KMS-11 (cell line): Measurements from ENCODE around the gene TUBB2B.

Source experiments
- H2AFZ ChIP-seq: fragments of 200-600 bp; sonication (generic); 2 replicates; pipeline ENCODE4 v1.6.1; 2016; ENCODE audit warnings: antibody characterized with exemption, mixed run types, low read depth
- H3K27ac ChIP-seq: fragments of 200-600 bp; sonication (generic); 2 replicates; pipeline ENCODE4 v1.6.1; 2016; ENCODE audit warnings: mild to moderate bottlenecking, mixed run types
- H3K27me3 ChIP-seq: fragments of 200-600 bp; sonication (generic); 2 replicates; pipeline ENCODE4 v1.6.1; 2017; ENCODE audit warnings: mild to moderate bottlenecking, low read depth, mixed run types, moderate library complexity; ENCODE audit not compliant: insufficient read depth
- H3K36me3 ChIP-seq: fragments of 200-600 bp; sonication (generic); 2 replicates; pipeline ENCODE4 v1.6.1; 2017; ENCODE audit warnings: mild to moderate bottlenecking, mixed run types; ENCODE audit not compliant: insufficient read depth
- H3K4me1 ChIP-seq: fragments of 200-600 bp; sonication (generic); 2 replicates; pipeline ENCODE4 v1.6.1; 2016; ENCODE audit warnings: mild to moderate bottlenecking, low read depth, mixed run types; ENCODE audit not compliant: poor library complexity, severe bottlenecking
- H3K4me2 ChIP-seq: fragments of 200-600 bp; sonication (generic); 2 replicates; pipeline ENCODE4 v1.7.0; 2016; ENCODE audit warnings: mild to moderate bottlenecking, mixed run types
- H3K4me3 ChIP-seq: fragments of 200-600 bp; sonication (generic); IDR thresholded peaks from 2 replicates; pipeline ENCODE4 v1.6.1; 2017; ENCODE audit warnings: low read depth, low read length, mixed read lengths; ENCODE audit not compliant: insufficient read depth
- H3K79me2 ChIP-seq: fragments of 200-600 bp; sonication (generic); 2 replicates; pipeline ENCODE4 v1.6.1; 2016; ENCODE audit warnings: low read depth, mixed run types; ENCODE audit not compliant: insufficient read depth
- H3K9ac ChIP-seq: fragments of 200-600 bp; sonication (generic); 2 replicates; pipeline ENCODE4 v1.6.1; 2016; ENCODE audit warnings: mild to moderate bottlenecking, mixed run types
- H4K20me1 ChIP-seq: fragments of 200-600 bp; sonication (generic); 2 replicates; pipeline ENCODE4 v1.6.1; 2016; ENCODE audit warnings: mild to moderate bottlenecking, mixed run types; ENCODE audit not compliant: insufficient read depth
- TF ChIP-seq, protein P1 (sequence below): fragments of 200-600 bp; sonication (generic); conservative IDR thresholded peaks from 2 replicates; pipeline ENCODE4 v1.6.1; 2017; ENCODE audit warnings: low read depth, mild to moderate bottlenecking, antibody characterized with exemption, low read length, moderate library complexity, mixed read lengths

Gene TUBB2B

DNA sequence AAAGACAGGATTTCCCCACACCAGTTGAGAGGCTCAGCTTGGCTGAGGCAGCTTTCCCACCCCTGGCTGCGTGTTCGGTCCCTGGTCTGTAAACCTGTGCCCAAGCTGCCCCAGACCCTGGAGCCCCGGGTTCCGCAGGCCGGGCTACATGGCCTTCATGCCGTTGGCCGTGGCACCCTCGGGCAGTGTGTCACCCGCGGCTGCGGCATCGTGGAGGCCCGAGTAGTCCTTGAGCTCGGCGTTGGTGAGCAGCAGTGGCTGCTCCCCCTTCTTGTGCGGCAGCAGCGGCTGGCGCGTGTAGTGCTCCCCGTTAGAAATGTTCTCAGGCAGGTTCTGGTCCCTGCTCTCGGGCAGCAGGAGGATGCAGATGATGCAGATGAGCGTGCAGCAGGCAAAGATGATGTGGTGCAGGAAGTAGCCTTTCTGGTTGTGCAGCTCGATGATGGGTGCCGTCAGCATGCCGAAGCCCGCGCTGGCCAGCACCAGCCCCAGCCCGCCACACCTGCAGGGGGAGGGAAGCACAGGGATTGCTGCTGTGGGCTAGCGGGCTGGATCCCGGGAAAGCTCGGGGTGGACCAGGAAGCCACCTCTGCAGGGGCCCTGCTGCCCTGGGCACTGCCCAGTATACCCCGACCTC is 45.6 kb upstream of the TUBB2B start:
- Histone ChIP-seq H3K4me3 (no peak overlapping the region), H3K79me2 (no peaks in the 10 kb centered on the region; the same call in 1 of the 2 replicates), H3K4me2 (no peak overlapping the region), H4K20me1 (no peaks in the 10 kb centered on the region), H3K27ac (no peak overlapping the region), H3K4me1 (no peaks in the 10 kb centered on the region), H3K36me3 (no peaks in the 10 kb centered on the region; the same call in 1 of the 2 replicates), H2AFZ (no peak overlapping the region), H3K9ac (no peak overlapping the region), H3K27me3 (no peaks in the 10 kb centered on the region)
- TF ChIP-seq, protein P1, sequence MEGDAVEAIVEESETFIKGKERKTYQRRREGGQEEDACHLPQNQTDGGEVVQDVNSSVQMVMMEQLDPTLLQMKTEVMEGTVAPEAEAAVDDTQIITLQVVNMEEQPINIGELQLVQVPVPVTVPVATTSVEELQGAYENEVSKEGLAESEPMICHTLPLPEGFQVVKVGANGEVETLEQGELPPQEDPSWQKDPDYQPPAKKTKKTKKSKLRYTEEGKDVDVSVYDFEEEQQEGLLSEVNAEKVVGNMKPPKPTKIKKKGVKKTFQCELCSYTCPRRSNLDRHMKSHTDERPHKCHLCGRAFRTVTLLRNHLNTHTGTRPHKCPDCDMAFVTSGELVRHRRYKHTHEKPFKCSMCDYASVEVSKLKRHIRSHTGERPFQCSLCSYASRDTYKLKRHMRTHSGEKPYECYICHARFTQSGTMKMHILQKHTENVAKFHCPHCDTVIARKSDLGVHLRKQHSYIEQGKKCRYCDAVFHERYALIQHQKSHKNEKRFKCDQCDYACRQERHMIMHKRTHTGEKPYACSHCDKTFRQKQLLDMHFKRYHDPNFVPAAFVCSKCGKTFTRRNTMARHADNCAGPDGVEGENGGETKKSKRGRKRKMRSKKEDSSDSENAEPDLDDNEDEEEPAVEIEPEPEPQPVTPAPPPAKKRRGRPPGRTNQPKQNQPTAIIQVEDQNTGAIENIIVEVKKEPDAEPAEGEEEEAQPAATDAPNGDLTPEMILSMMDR = no peak

DNA sequence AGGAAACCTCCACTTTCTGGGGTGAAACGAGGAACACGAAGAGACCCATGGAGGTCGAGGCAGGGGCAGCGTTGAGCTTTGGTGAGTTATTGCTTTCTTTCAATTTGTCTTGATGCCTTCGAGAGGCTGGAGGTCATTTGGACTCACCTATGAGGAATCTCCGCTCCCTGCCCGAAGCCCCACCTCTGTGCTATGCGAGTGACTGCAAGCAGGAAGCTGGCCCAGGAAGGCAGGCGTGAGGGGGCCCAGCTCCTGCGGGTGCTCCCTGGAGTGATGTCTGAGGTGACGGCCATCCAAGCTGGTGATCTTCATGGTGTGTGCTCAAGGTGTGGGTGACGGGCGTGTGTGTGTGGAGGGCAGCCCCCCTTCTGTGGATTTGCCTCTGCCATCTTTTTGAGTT is 44.3 kb upstream of the TUBB2B start:
- no peak overlapping the region for H3K4me2 ChIP-seq
- H3K27me3 ChIP-seq = no peaks in the 10 kb centered on the region
- H2AFZ ChIP-seq = no peak overlapping the region
- no peak overlapping the region for H3K4me3 ChIP-seq
- TF ChIP-seq, protein P1 = no peak
- H3K4me1 ChIP-seq = no peaks in the 10 kb centered on the region
- no peak overlapping the region for H3K27ac ChIP-seq
- no peaks in the 10 kb centered on the region; the same call in 1 of the 2 replicates for H3K36me3 ChIP-seq
- no peak overlapping the region for H3K9ac ChIP-seq
- no peaks in the 10 kb centered on the region; the same call in 1 of the 2 replicates for H3K79me2 ChIP-seq
- no peaks in the 10 kb centered on the region for H4K20me1 ChIP-seq

DNA sequence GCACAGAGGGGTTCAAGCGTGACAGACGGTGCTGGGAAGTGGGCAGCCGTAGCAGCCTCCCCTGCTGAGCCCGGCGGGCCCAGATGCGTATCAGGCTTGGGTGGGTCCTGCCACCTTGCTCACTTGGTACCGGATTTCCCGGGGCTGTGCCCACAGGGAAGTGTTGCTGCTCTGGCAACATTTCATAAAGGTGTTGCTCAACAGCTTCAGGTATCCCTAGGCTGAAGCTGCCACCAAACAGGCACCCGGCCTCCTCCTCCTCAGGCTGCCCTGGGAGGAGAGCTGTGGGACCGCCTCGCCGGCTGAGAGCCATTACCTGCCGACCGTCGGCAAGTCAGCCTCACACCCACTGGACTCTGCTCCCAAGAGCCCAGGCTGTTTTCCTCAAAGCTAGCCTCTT is 42.8 kb upstream of the TUBB2B start:
- no peak overlapping the region for H3K27ac ChIP-seq
- no peak overlapping the region for H3K4me2 ChIP-seq
- TF ChIP-seq, protein P1 = no peak
- H3K4me3 ChIP-seq = no peak overlapping the region
- no peaks in the 10 kb centered on the region for H4K20me1 ChIP-seq
- no peaks in the 10 kb centered on the region for H3K27me3 ChIP-seq
- H3K36me3 ChIP-seq = no peaks in the 10 kb centered on the region; the same call in 1 of the 2 replicates
- H3K79me2 ChIP-seq = peaks cover 5% of the 10 kb centered on the region; the same call in 1 of the 2 replicates
- no peaks in the 10 kb centered on the region for H3K4me1 ChIP-seq
- no peak overlapping the region for H3K9ac ChIP-seq
- no peak overlapping the region for H2AFZ ChIP-seq

DNA sequence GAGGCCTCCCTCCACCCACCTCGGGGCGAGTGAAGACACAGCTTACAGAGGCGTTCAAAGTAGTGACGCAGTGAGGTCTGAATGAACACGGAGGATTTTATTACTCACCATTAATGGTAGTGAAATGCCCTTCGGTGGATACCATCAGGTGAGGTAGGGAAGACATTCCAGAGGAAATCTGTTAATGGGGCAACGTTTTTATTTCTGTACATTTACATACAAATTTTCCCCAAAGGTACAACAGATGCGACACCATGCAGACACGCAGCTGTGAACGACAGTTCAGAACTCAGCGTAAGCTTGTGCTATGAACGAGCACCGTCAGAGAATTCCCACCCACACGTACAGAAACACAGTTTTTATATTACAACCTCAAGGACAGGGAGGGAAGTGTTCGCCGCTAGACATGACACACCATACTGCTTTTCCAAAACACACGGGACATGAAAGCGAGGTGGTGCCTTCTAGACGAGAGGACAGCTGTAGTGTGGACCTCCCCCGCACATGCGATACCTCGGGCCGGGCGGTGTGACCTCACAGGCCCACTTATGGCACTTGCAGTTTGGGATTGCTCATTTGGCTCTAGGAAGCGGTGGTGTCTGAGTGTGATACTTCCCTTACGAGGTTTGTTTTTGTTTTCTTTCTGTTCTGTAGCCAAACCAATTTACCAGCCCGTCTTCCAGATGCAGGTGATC is 42.0 kb upstream of the TUBB2B start:
- H3K36me3 ChIP-seq = no peaks in the 10 kb centered on the region; the same call in 1 of the 2 replicates
- H4K20me1 ChIP-seq = no peaks in the 10 kb centered on the region
- no peak overlapping the region for H3K9ac ChIP-seq
- TF ChIP-seq, protein P1 = no peak
- H3K4me2 ChIP-seq = no peak overlapping the region
- H3K27me3 ChIP-seq = no peaks in the 10 kb centered on the region
- H3K79me2 ChIP-seq = peaks cover 14% of the 10 kb centered on the region; the same call in 1 of the 2 replicates
- H3K27ac ChIP-seq = no peak overlapping the region
- no peak overlapping the region for H3K4me3 ChIP-seq
- H3K4me1 ChIP-seq = no peaks in the 10 kb centered on the region
- no peak overlapping the region for H2AFZ ChIP-seq
